Osteoblast (primary cell): ENCODE measurements around the gene ZNF768. TPM values are rescaled to one million over a fixed set of nuclear protein-coding genes. Genes with fewer than 3 reads are reported as not detected.

Experiments
- DNase-seq: peaks from one replicate; pipeline ENCODE4 v3.0.0; 2011; ENCODE audit warnings: low spot score, mixed read lengths; ENCODE audit not compliant: insufficient read length; ENCODE audit errors: missing footprints
- H2AFZ ChIP-seq: 2 replicates; pipeline ENCODE4 v1.6.0; 2011; ENCODE audit warnings: mild to moderate bottlenecking, low read length
- H3K27ac ChIP-seq: 2 replicates; pipeline ENCODE4 v1.5.1; 2011; ENCODE audit warnings: mild to moderate bottlenecking, low read depth, low read length, moderate library complexity
- H3K27me3 ChIP-seq: 2 replicates; pipeline ENCODE4 v1.6.0; 2012; ENCODE audit warnings: mild to moderate bottlenecking, control low read depth, inconsistent platforms, low read length, moderate library complexity; ENCODE audit not compliant: insufficient read depth
- H3K36me3 ChIP-seq: 2 replicates; pipeline ENCODE4 v1.5.1; 2011; ENCODE audit warnings: mild to moderate bottlenecking, low read length, control low read depth, moderate library complexity; ENCODE audit not compliant: insufficient read depth
- H3K4me1 ChIP-seq: 2 replicates; pipeline ENCODE4 v1.5.1; 2011; ENCODE audit warnings: mild to moderate bottlenecking, low read length, control low read depth, moderate library complexity; ENCODE audit not compliant: insufficient read depth
- H3K4me2 ChIP-seq: 2 replicates; pipeline ENCODE4 v1.6.0; 2011; ENCODE audit warnings: mild to moderate bottlenecking, low read length; ENCODE audit not compliant: insufficient read depth
- H3K4me3 ChIP-seq: fragments of 200-600 bp; sonication (generic); 3 replicates; pipeline ENCODE4 v1.5.1; 2012; ENCODE audit warnings: mild to moderate bottlenecking, low read length, inconsistent platforms; ENCODE audit not compliant: insufficient read depth
- H3K79me2 ChIP-seq: 2 replicates; pipeline ENCODE4 v1.6.0; 2012; ENCODE audit warnings: mild to moderate bottlenecking, low read length, control low read depth, inconsistent platforms; ENCODE audit not compliant: insufficient read depth
- H3K9me3 ChIP-seq: 2 replicates; pipeline ENCODE4 v1.5.1; 2011; ENCODE audit warnings: low read depth, low read length, control low read depth
- H4K20me1 ChIP-seq: 2 replicates; pipeline ENCODE4 v1.6.0; 2012; ENCODE audit warnings: mild to moderate bottlenecking, low read length, control low read depth; ENCODE audit not compliant: insufficient read depth
- total RNA-seq: library from RNA; depleted of rRNA; stranded (reverse); fragments of >200 nt; gene quantifications from 2 replicates; pipeline ENCODE4 v1.2.3, GENCODE V29; 2012
- TF ChIP-seq, protein P1 (sequence below): IDR thresholded peaks from 2 replicates; pipeline ENCODE4 v1.5.1; 2011; ENCODE audit warnings: mild to moderate bottlenecking, low read depth, low read length, moderate library complexity; ENCODE audit errors: extremely low read depth

ZNF768 gene
- total RNA-seq, 1 donor = 25.0 TPM

DNA sequence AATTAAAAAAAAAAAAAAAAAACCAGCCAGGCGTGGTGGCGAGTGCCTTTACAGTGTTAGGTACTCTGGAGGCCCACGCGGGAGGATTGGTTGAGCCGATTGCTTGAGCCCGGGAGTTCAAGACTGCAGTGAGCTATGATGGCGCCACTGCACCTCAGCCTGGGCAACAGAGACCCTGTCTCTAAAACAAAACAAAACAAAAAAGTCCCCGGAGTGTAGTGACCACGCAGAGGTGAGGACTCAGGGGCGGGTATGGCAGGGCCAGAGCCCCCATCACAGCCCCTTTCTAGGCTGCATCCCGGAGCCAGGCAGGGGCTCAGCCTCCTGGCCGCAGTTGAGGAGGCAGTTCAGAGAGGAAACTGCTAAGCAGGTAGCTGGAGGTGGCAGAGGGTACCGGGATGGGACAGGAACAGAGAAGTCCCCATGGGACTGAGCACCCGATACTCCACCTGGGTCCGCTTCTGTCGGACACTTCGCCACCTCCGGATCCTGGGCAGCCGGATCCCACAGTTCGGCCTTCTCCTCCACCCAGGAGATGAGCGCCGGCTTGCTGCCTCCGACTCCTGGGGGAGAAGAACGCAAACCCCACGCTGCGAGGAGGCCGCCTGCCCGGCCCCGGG is 7.5 kb upstream of the ZNF768 start:
- DNase-seq = peak; percentile 70
- Histone ChIP-seq H3K79me2 (peaks cover 21% of the 10 kb centered on the region), H3K27me3 (no peaks in the 10 kb centered on the region), H3K4me3 (peak overlapping the region; percentile 91), H3K27ac (peak overlapping the region; percentile 93), H3K36me3 (peaks cover 17% of the 10 kb centered on the region), H3K9me3 (no peaks in the 10 kb centered on the region), H3K4me1 (peaks cover 9% of the 10 kb centered on the region), H3K4me2 (peak overlapping the region; percentile 85), H4K20me1 (no peaks in the 10 kb centered on the region), H2AFZ (peak overlapping the region; percentile 91)
- TF ChIP-seq, protein P1, sequence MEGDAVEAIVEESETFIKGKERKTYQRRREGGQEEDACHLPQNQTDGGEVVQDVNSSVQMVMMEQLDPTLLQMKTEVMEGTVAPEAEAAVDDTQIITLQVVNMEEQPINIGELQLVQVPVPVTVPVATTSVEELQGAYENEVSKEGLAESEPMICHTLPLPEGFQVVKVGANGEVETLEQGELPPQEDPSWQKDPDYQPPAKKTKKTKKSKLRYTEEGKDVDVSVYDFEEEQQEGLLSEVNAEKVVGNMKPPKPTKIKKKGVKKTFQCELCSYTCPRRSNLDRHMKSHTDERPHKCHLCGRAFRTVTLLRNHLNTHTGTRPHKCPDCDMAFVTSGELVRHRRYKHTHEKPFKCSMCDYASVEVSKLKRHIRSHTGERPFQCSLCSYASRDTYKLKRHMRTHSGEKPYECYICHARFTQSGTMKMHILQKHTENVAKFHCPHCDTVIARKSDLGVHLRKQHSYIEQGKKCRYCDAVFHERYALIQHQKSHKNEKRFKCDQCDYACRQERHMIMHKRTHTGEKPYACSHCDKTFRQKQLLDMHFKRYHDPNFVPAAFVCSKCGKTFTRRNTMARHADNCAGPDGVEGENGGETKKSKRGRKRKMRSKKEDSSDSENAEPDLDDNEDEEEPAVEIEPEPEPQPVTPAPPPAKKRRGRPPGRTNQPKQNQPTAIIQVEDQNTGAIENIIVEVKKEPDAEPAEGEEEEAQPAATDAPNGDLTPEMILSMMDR = no peak

DNA sequence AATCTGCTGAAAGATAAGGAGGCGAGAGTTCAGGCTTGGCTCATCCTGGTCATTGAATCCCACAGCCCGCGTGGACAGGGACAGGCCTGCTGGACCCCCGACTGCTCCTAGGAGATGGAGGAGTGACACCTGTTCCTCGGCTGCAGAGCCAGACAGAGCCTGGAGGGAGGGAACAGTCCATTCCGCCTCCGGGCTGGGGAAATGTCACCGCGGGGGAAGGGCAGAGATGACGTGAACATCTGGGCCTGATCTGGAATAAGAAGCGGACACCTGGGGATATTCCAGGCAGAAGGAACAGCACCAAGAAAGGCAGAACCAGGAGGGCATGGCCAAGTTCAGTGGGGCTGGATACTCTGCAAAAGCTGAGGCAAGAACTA is 6.8 kb upstream of the ZNF768 start:
- no peak overlapping the region for H3K4me3 ChIP-seq
- DNase-seq = peak; percentile 67
- TF ChIP-seq, protein P1 = no peak
- no peak overlapping the region for H3K27ac ChIP-seq
- H3K4me2 ChIP-seq = peak overlapping the region; percentile 85
- peaks cover 21% of the 10 kb centered on the region for H3K79me2 ChIP-seq
- peaks cover 17% of the 10 kb centered on the region for H3K36me3 ChIP-seq
- H4K20me1 ChIP-seq = no peaks in the 10 kb centered on the region
- no peaks in the 10 kb centered on the region for H3K9me3 ChIP-seq
- H3K4me1 ChIP-seq = peaks cover 9% of the 10 kb centered on the region
- H2AFZ ChIP-seq = no peak overlapping the region
- no peaks in the 10 kb centered on the region for H3K27me3 ChIP-seq

DNA sequence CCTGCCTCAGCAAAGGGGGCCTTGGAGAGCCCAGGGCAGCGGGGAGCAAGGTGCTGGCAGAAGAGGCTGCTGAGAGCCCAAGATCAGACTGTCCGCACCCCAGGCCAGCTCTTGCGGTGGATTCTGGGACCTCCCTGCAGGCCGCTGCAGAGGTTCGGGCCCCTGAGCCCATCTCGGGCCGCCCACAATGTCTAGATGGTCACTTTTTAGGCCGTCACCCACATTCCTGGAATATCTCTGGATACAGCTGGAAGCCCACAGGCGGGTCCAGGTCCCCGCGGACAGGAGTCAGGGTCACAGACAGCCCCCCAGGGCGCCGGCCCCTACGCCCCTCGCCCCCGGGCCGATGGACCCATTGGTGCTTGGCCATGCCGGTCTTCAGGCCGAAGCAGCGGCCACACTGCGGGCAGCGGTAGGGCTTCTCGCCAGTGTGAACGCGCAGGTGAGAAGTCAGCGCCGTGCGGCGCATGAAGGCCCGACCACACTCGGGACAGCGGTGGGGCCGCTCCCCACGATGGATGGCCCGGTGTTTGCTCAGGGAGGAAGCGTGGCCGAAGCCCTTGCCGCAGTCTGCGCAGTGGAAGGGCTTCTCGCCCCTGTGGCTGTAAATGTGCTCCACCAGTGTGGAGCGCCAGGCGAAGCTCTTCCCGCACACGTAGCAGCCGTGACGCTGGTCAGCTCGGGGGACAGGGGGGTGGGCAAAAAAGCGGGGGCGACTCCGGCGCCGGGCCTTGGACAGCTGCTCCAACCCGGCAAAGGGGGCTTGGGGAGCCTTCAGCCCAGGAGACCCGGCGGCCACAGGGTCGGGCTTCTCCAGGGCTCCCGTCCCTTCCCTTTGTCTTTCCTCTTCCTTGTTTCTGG is 6.1 kb upstream of the ZNF768 start:
- no peak for DNase-seq
- TF ChIP-seq, protein P1 = no peak

More for the DNA sequence above, 6.1 kb upstream of the ZNF768 start:
- H3K4me3 ChIP-seq = no peak overlapping the region
- H3K27ac ChIP-seq = no peak overlapping the region
- H3K9me3 ChIP-seq = no peaks in the 10 kb centered on the region
- H3K36me3 ChIP-seq = peaks cover 17% of the 10 kb centered on the region
- H2AFZ ChIP-seq = no peak overlapping the region
- no peaks in the 10 kb centered on the region for H4K20me1 ChIP-seq
- peaks cover 14% of the 10 kb centered on the region for H3K4me1 ChIP-seq
- H3K79me2 ChIP-seq = peaks cover 21% of the 10 kb centered on the region
- no peaks in the 10 kb centered on the region for H3K27me3 ChIP-seq
- no peak overlapping the region for H3K4me2 ChIP-seq
